ENCODE measurements around the gene KRTAP9-7. TPM values are rescaled to one million over a fixed set of nuclear protein-coding genes. Genes with fewer than 3 reads are reported as not detected.

KRTAP9-7 gene
- total RNA-seq, 1 donor from 2014 or later = not detected

DNA sequence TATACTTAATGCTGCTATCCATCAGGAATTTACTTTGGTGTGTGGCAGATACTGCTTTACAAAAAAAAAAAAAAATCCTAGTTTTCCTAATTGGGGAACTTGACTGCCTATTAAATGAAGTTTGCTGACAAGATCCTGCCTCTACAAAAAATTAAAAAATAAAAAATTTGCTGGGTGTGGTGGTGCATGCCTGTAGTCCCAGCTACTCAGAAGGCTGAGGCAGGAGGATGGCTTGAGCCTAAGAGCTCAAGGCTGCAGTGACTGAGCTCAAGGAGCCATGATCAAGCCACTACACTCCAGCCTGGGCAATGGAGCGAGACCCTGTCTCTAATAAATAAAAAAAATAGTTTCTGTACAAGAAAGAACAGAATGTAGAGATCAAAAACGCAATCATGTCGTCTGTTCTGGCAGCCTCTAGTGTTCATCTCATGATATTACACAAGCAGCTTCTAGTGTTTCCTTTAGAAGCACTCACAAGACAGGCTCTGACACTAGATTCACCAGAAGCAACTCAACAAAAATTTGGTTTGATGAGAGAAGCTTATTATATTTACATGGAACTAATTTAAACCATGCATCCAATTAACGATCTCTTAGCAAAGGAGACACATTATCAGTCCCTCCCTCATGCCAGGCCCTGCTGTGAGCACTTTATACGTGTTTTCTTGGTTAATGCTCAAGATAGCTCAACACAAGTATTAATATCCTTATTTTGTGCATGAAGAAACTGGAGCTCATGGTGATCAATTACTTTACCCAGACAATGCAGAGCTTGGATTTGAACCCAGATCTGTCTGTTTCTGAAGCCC is 46.8 kb downstream of the KRTAP9-7 start:
- intact Hi-C loops (cut with micrococcal nuclease) = no loop called here

DNA sequence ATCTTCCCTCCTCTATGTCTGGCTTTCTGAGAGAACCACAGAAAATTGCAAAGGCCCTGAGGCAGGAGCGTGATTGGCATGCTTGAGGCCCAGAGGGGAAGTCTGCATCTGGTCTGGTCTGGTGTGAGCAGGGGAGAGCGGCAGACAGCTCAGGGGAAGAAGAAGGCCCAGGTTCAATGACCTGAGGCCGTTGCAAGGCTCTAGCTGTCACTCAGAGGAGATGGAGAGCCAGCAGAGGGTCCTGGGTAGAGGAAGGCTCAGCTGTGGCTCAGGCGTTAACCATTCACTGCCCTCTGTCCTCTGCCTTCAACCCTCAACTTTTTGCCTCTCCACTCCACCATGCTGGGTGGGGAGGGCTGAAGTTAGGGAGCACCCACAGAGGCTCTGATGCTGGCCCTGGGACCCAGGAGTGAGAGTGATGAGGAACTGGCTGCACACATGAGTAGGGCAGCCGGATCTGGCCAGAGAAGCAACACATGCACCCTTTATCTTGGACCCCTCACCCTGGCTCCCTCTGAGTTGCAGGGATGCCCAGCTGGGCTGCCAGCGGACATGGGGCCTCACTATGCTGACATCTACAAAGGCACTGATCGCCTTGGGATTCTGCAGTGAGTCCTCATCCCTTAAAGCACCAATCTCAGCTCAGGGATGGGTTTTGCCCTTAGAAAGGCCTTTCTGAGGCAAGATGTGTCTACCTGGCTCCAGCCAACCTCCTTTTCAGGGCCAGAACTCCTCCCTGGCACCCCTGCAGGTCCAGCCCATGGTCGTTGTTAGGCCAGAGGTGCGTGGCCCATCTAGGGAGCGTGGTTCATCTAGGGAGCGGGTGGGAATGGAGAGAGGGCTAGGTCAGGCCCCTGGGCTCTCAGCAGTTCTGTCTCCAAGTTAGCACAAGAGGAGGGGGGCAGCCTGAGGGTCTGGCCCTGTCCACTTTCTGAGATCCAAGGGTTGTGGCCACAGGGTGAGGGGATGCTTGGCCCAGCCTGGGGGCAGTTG is 47.7 kb downstream of the KRTAP9-7 start:
- intact Hi-C loops (cut with micrococcal nuclease) = no loop called here

DNA sequence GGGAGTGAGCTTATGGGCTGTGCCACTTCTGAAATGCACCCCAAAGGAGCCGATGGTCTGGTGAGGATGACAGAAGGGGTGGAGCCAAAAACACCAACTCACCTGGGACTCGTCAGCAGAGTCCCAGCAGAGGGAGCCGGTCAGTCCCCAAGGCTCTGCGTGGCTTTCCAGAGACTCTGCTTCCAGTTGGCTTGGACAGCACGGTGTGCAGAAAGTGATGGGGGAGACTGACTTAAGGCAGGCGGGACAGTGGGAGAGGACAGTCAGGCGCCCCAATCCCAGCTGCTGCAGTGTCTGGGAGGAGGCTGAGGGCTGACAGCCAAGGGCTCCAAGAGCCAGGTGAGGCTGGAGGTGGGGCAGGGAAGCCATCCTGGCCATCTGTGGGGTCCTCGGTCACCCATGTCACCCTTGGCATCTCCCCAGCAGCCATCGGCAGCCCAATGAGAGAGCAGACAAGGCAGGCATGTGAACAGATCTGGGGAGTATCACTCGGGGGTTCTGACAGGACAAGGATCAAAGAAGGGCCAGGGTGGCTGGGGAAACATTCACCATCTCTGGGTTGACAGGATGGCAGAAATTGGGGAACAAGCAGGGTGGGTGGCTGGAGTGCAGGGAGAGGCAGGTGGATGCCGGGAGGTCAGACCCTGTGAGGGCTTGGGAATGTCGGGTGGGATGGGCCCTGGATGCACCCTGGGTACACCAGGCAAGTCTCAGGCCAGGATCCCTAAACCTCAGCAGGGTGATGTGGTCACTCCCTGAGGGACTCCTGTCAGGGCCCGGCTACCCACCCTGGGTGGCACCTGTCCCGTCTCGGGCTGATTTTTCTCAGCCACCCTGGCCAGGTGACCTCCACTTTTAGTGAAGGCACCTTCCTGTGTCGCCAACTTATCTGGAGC is 48.9 kb downstream of the KRTAP9-7 start:
- intact Hi-C loops (cut with micrococcal nuclease) = no loop called here

DNA sequence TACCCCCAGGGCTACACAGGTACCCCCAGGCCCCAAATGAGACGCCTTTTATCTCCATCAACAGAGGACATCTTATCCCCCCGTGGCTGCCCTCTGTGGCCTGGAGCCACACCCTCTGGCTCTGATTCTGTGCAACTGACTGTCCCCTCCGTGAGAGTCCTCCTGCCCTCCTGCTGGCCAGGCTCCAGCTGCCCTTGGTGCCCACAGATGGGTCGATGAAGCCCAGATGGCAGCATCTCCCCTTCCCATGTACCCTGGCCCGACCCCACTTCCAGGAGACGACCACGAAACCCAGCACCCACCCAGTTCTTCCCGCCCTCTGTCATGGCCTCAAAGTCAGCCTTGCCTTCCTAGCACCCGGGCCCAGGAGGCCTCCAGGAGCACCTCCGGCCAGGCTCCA is 49.6 kb downstream of the KRTAP9-7 start:
- intact Hi-C loops (cut with micrococcal nuclease) = no loop called here

DNA sequence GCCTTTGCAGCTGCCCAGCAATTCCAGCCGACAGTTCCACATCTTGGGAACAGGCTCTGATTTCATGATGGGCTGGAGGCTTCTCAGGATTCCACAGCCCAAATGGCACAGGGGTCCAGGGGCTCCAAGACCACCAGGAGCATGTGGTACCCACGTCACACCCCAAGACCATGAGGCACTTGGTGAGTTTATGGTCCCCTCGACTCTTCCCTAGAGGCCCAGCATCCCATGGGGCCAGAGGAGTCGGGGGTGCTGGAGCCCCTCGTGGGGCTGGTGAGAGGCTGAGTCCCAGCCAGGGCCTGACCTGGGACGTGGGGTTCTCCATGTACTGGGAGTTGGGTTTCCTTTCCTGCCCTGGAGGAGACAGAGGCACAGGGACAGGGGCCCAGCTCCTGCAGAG is 50.1 kb downstream of the KRTAP9-7 start:
- intact Hi-C loops (cut with micrococcal nuclease) = no loop called here

Other genes with a start within 250 kb of the KRTAP9-7 start
- gene KRTAP1-5, start 248.5 kb upstream of the KRTAP9-7 start, total RNA-seq = not detected in 2 replicates
- not detected in 2 replicates for gene KRTAP1-4, start 245.5 kb upstream of the KRTAP9-7 start, total RNA-seq
- gene KRTAP1-3, start 240.8 kb upstream of the KRTAP9-7 start, total RNA-seq = not detected in 2 replicates
- not detected in 2 replicates for gene KRTAP1-1, start 234.2 kb upstream of the KRTAP9-7 start, total RNA-seq
- not detected in 2 replicates for gene KRTAP2-1, start 228.4 kb upstream of the KRTAP9-7 start, total RNA-seq
- gene KRTAP2-2, start 220.5 kb upstream of the KRTAP9-7 start, total RNA-seq = not detected in 2 replicates
- gene KRTAP2-3, start 215.6 kb upstream of the KRTAP9-7 start, total RNA-seq = not detected in 2 replicates
- gene KRTAP2-4, start 209.8 kb upstream of the KRTAP9-7 start, total RNA-seq = not detected in 2 replicates
- gene KRTAP4-7, start 191.5 kb upstream of the KRTAP9-7 start, total RNA-seq = not detected in 2 replicates
- gene KRTAP4-8, start 177.6 kb upstream of the KRTAP9-7 start, total RNA-seq = not detected in 2 replicates
- gene KRTAP4-16, start 173.5 kb upstream of the KRTAP9-7 start, total RNA-seq = not detected in 2 replicates
- gene KRTAP4-9, start 170.3 kb upstream of the KRTAP9-7 start, total RNA-seq = not detected in 2 replicates
- not detected in 2 replicates for gene KRTAP4-11, start 157.3 kb upstream of the KRTAP9-7 start, total RNA-seq
- not detected in 2 replicates for gene KRTAP4-12, start 151.5 kb upstream of the KRTAP9-7 start, total RNA-seq
- not detected in 2 replicates for gene KRTAP4-6, start 135.2 kb upstream of the KRTAP9-7 start, total RNA-seq
- gene KRTAP4-5, start 125.9 kb upstream of the KRTAP9-7 start, total RNA-seq = not detected in 2 replicates
- gene KRTAP4-4, start 115.0 kb upstream of the KRTAP9-7 start, total RNA-seq = not detected in 2 replicates
- not detected in 2 replicates for gene KRTAP4-3, start 107.5 kb upstream of the KRTAP9-7 start, total RNA-seq
- gene KRTAP4-2, start 97.5 kb upstream of the KRTAP9-7 start, total RNA-seq = not detected in 2 replicates
- not detected in 2 replicates for gene KRTAP4-1, start 90.8 kb upstream of the KRTAP9-7 start, total RNA-seq
- not detected in 2 replicates for gene KRTAP9-1, start 85.8 kb upstream of the KRTAP9-7 start, total RNA-seq
- gene KRTAP9-2, start 49.0 kb upstream of the KRTAP9-7 start, total RNA-seq = not detected in 2 replicates
- not detected in 2 replicates for gene KRTAP9-3, start 43.2 kb upstream of the KRTAP9-7 start, total RNA-seq
- not detected in 2 replicates for gene KRTAP9-8, start 37.7 kb upstream of the KRTAP9-7 start, total RNA-seq
- gene KRTAP9-4, start 26.0 kb upstream of the KRTAP9-7 start, total RNA-seq = not detected in 2 replicates
- gene KRTAP9-9, start 20.3 kb upstream of the KRTAP9-7 start, total RNA-seq = not detected in 2 replicates
- gene KRTAP9-6, start 10.3 kb upstream of the KRTAP9-7 start, total RNA-seq = not detected in 2 replicates
- not detected in 2 replicates for gene KRTAP29-1, start 27.2 kb downstream of the KRTAP9-7 start, total RNA-seq
- gene KRTAP16-1, start 33.6 kb downstream of the KRTAP9-7 start, total RNA-seq = not detected in 2 replicates
- gene KRTAP17-1, start 40.0 kb downstream of the KRTAP9-7 start, total RNA-seq = not detected in 2 replicates
- not detected in 2 replicates for gene KRT33A, start 75.1 kb downstream of the KRTAP9-7 start, total RNA-seq
- gene KRT33B, start 94.1 kb downstream of the KRTAP9-7 start, total RNA-seq = not detected in 2 replicates
- gene KRT34, start 106.6 kb downstream of the KRTAP9-7 start, total RNA-seq = not detected in 2 replicates
- not detected in 2 replicates for gene KRT31, start 121.9 kb downstream of the KRTAP9-7 start, total RNA-seq
- not detected in 2 replicates for gene KRT37, start 148.9 kb downstream of the KRTAP9-7 start, total RNA-seq
- gene KRT38, start 165.3 kb downstream of the KRTAP9-7 start, total RNA-seq = not detected in 2 replicates
- gene KRT32, start 191.7 kb downstream of the KRTAP9-7 start, total RNA-seq = not detected in 2 replicates
- not detected in 2 replicates for gene KRT35, start 205.5 kb downstream of the KRTAP9-7 start, total RNA-seq
- not detected in 2 replicates for gene KRT36, start 214.2 kb downstream of the KRTAP9-7 start, total RNA-seq
- not detected in 2 replicates for gene KRT13, start 229.9 kb downstream of the KRTAP9-7 start, total RNA-seq
- not detected in 2 replicates for gene KRT15, start 243.2 kb downstream of the KRTAP9-7 start, total RNA-seq

Data from T-helper 2 cell treated with Interferon-gamma antibody and Interleukin-4, amounts not matched to agents 100 ng/mL and 5 ng/mL, for 36 hours (primary cell).